Stimulated activated CD8-positive, alpha-beta memory T cell treated with anti-CD3 and anti-CD28 coated beads, Interleukin-4, amount 100 ng/mL, for 4 hours (primary cell): ENCODE results near the gene MAML2.

Experiments used
- DNase-seq, 2 donors: peaks; one replicate each; pipeline ENCODE4 v3.0.0-alpha.2; 2020; ENCODE audit warnings: low read depth in 2 of 2, low spot score in 1 of 2

MAML2 gene

GRCh38 chr11:96342961-96343711 is at the start of gene MAML2:
Gene MAML2, minus strand, starts transcription at chr11:96343195. Its CDS starts 1,300 bp downstream, at chr11:96341895.
- DNase-seq, result peak; percentile 75 to 84

- no peak for DNase-seq
These were observed 48.8 kb upstream of the MAML2 start for GRCh38 chr11:96391698-96392307.

- DNase-seq, result no peak
These were observed 47.4 kb upstream of the MAML2 start for GRCh38 chr11:96390488-96390792.

- DNase-seq, result peak; percentile 96 to 98
These were observed 46.9 kb upstream of the MAML2 start, which contains the start of the genes CCDC82 and JRKL for GRCh38 chr11:96389720-96390487. Gene CCDC82, minus strand, starts transcription at chr11:96389912. Its CDS starts 5,165 bp downstream, at chr11:96384747. Gene JRKL, plus strand, starts transcription at chr11:96390013. Its CDS starts 637 bp downstream, at chr11:96390650.

GRCh38 chr11:96388891-96389719 is 46.1 kb upstream of the MAML2 start:
- no peak for DNase-seq

- DNase-seq, result no peak
These were observed 42.2 kb upstream of the MAML2 start for GRCh38 chr11:96385187-96385586.

- DNase-seq, result no peak
These were observed 41.2 kb upstream of the MAML2 start for GRCh38 chr11:96384156-96384555.

- DNase-seq, result no peak
These were observed 33.8 kb upstream of the MAML2 start for GRCh38 chr11:96376796-96377195.

GRCh38 chr11:96373826-96374225 is 30.8 kb upstream of the MAML2 start:
- DNase-seq, result no peak

GRCh38 chr11:96367342-96367741 is 24.3 kb upstream of the MAML2 start:
- DNase-seq, result no peak

GRCh38 chr11:96366024-96366423 is 23.0 kb upstream of the MAML2 start:
- no peak for DNase-seq

GRCh38 chr11:96365493-96365892 is 22.5 kb upstream of the MAML2 start:
- no peak for DNase-seq

- DNase-seq, result no peak
These were observed 18.8 kb upstream of the MAML2 start for GRCh38 chr11:96361778-96362177.

GRCh38 chr11:96358321-96358720 is 15.3 kb upstream of the MAML2 start:
- DNase-seq, result no peak

GRCh38 chr11:96357794-96358193 is 14.8 kb upstream of the MAML2 start:
- DNase-seq, result no peak

GRCh38 chr11:96356848-96357247 is 13.9 kb upstream of the MAML2 start:
- DNase-seq, result no peak

- no peak for DNase-seq
These were observed 708 bp downstream of the MAML2 start for GRCh38 chr11:96342014-96342960.

GRCh38 chr11:96341211-96342013 is 1.6 kb downstream of the MAML2 start:
- DNase-seq, result peak; percentile 21 to 49

GRCh38 chr11:96340555-96340885 is 2.5 kb downstream of the MAML2 start:
- no peak for DNase-seq
